ENCODE results near the gene MINDY4. TPM values are rescaled to one million over a fixed set of nuclear protein-coding genes. Genes with fewer than 3 reads are reported as not detected.
"Not testable (repeated sequence)": the region's sequence is repeated elsewhere in the genome, so short reads cannot be mapped to it uniquely, and the experiment has no call there.

The MINDY4 gene
- total and polyA plus RNA-seq, 4 experiments from 2014 or later: 0.23 to 1.5 (median 1.1) TPM

GRCh38 chr7:30824821-30825720 lies 53.9 kb downstream of the MINDY4 start:
- Mint-ChIP-seq H3K9me3 (peaks cover 0 to 7% (median 0%) of the 10 kb centered on the region in 8 donors), H3K4me1 (no peaks in the 10 kb centered on the region), H3K36me3 (peaks cover 0 to 29% of the 10 kb centered on the region in 2 donors), H3K27ac (no peak overlapping the region), H3K27me3 (peaks cover 0 to 2% of the 10 kb centered on the region in 2 donors), H3K4me3 (no peak overlapping the region)
- H3K27me3 ChIP-seq (ENCODE audit: insufficient read depth, low read length): no peaks in the 10 kb centered on the region
- ChIA-PET CTCF (ENCODE audit: partially characterized antibody) (no interaction called here), POLR2A (ENCODE audit: partially characterized antibody) (no interaction called here)
- no peaks in the 10 kb centered on the region for H3K36me3 ChIP-seq (ENCODE audit: insufficient read depth, low read length)
- intact Hi-C loops (cut with micrococcal nuclease): no loop called here
- no peak overlapping the region for H3K4me3 ChIP-seq (ENCODE audit: low read length in 2 of 2)
- no peaks in the 10 kb centered on the region for H3K4me1 ChIP-seq (ENCODE audit: insufficient read depth, low read length)
- H3K27ac ChIP-seq (ENCODE audit: low read depth, low read length): no peak overlapping the region
- no peak for DNase-seq
- H3K9me3 ChIP-seq (ENCODE audit: control insufficient read depth in 1 of 2, low read length in 2 of 2): no peaks in the 10 kb centered on the region

GRCh38 chr7:30826181-30826580 lies 55.0 kb downstream of the MINDY4 start:
- POLR2A ChIA-PET (ENCODE audit: partially characterized antibody): no interaction called here
- no peaks in the 10 kb centered on the region for H3K4me1 Mint-ChIP-seq

GRCh38 chr7:30828591-30828990 lies 57.4 kb downstream of the MINDY4 start:
- H3K27ac Mint-ChIP-seq: peak overlapping the region in 1 of 7 donors; percentile 19
- CTCF ChIA-PET (ENCODE audit: partially characterized antibody): no interaction called here
- H3K9me3 ChIP-seq (ENCODE audit: control insufficient read depth in 1 of 2, low read length in 2 of 2): peaks cover 0 to 5% of the 10 kb centered on the region in 2 donors

More at GRCh38 chr7:30826181-30826580, 55.0 kb downstream of the MINDY4 start:
- no peak for DNase-seq
- Histone ChIP-seq H3K36me3 (ENCODE audit: insufficient read depth, low read length) (no peaks in the 10 kb centered on the region), H3K27ac (ENCODE audit: low read depth, low read length) (no peak overlapping the region), H3K4me1 (ENCODE audit: insufficient read depth, low read length) (no peaks in the 10 kb centered on the region), H3K4me3 (ENCODE audit: low read length in 2 of 2) (no peak overlapping the region), H3K9me3 (ENCODE audit: control insufficient read depth in 1 of 2, low read length in 2 of 2) (no peaks in the 10 kb centered on the region), H3K27me3 (ENCODE audit: insufficient read depth, low read length) (no peaks in the 10 kb centered on the region)
- no peak overlapping the region for H3K27ac Mint-ChIP-seq
- CTCF ChIA-PET (ENCODE audit: partially characterized antibody): no interaction called here
- peaks cover 0 to 16% (median 3%) of the 10 kb centered on the region in 8 donors for H3K9me3 Mint-ChIP-seq
- H3K27me3 Mint-ChIP-seq: peaks cover 0 to 2% of the 10 kb centered on the region in 2 donors
- H3K4me3 Mint-ChIP-seq: no peak overlapping the region
- intact Hi-C loops (cut with micrococcal nuclease): no loop called here
- peaks cover 0 to 29% of the 10 kb centered on the region in 2 donors for H3K36me3 Mint-ChIP-seq

GRCh38 chr7:30829471-30829870 lies 58.3 kb downstream of the MINDY4 start:
- no peaks in the 10 kb centered on the region for H3K36me3 ChIP-seq (ENCODE audit: insufficient read depth, low read length)
- Mint-ChIP-seq H3K27me3 (peaks cover 0 to 2% of the 10 kb centered on the region in 2 donors), H3K27ac (no peak overlapping the region), H3K4me3 (no peak overlapping the region), H3K4me1 (no peaks in the 10 kb centered on the region), H3K9me3 (peaks cover 4 to 34% (median 16%) of the 10 kb centered on the region in 8 donors), H3K36me3 (peaks cover 10 to 40% of the 10 kb centered on the region in 2 donors)
- intact Hi-C loops (cut with micrococcal nuclease): no loop called here
- POLR2A ChIA-PET (ENCODE audit: partially characterized antibody): no interaction called here
- CTCF ChIA-PET (ENCODE audit: partially characterized antibody): no interaction called here
- no peaks in the 10 kb centered on the region for H3K27me3 ChIP-seq (ENCODE audit: insufficient read depth, low read length)
- no peaks in the 10 kb centered on the region for H3K4me1 ChIP-seq (ENCODE audit: insufficient read depth, low read length)
- H3K9me3 ChIP-seq (ENCODE audit: control insufficient read depth in 1 of 2, low read length in 2 of 2): peaks cover 0 to 5% of the 10 kb centered on the region in 2 donors
- no peak overlapping the region for H3K27ac ChIP-seq (ENCODE audit: low read depth, low read length)
- no peak for DNase-seq
- no peak overlapping the region for H3K4me3 ChIP-seq (ENCODE audit: low read length in 2 of 2)

More at GRCh38 chr7:30828591-30828990, 57.4 kb downstream of the MINDY4 start:
- DNase-seq: no peak
- intact Hi-C loops (cut with micrococcal nuclease): no loop called here
- H3K9me3 Mint-ChIP-seq: peaks cover 4 to 25% (median 11%) of the 10 kb centered on the region in 8 donors
- H3K4me1 Mint-ChIP-seq: no peaks in the 10 kb centered on the region
- no peak overlapping the region for H3K4me3 ChIP-seq (ENCODE audit: low read length in 2 of 2)
- no peak overlapping the region for H3K4me3 Mint-ChIP-seq
- no peak overlapping the region for H3K27ac ChIP-seq (ENCODE audit: low read depth, low read length)
- no peaks in the 10 kb centered on the region for H3K36me3 ChIP-seq (ENCODE audit: insufficient read depth, low read length)
- no peaks in the 10 kb centered on the region for H3K4me1 ChIP-seq (ENCODE audit: insufficient read depth, low read length)
- H3K36me3 Mint-ChIP-seq: peaks cover 10 to 40% of the 10 kb centered on the region in 2 donors
- POLR2A ChIA-PET (ENCODE audit: partially characterized antibody): no interaction called here
- H3K27me3 Mint-ChIP-seq: peaks cover 0 to 2% of the 10 kb centered on the region in 2 donors
- H3K27me3 ChIP-seq (ENCODE audit: insufficient read depth, low read length): no peaks in the 10 kb centered on the region

- Histone ChIP-seq H3K27me3 (ENCODE audit: insufficient read depth, low read length) (no peaks in the 10 kb centered on the region), H3K9me3 (ENCODE audit: control insufficient read depth in 1 of 2, low read length in 2 of 2) (peaks cover 0 to 5% of the 10 kb centered on the region in 2 donors), H3K27ac (ENCODE audit: low read depth, low read length) (no peak overlapping the region), H3K4me1 (ENCODE audit: insufficient read depth, low read length) (no peaks in the 10 kb centered on the region), H3K4me3 (ENCODE audit: low read length in 2 of 2) (no peak overlapping the region), H3K36me3 (ENCODE audit: insufficient read depth, low read length) (no peaks in the 10 kb centered on the region)
- CTCF ChIA-PET (ENCODE audit: partially characterized antibody): no interaction called here
- Mint-ChIP-seq H3K27ac (no peak overlapping the region), H3K4me3 (no peak overlapping the region), H3K27me3 (peaks cover 0 to 2% of the 10 kb centered on the region in 2 donors), H3K4me1 (no peaks in the 10 kb centered on the region), H3K36me3 (peaks cover 14 to 32% of the 10 kb centered on the region in 2 donors), H3K9me3 (peaks cover 4 to 40% (median 20%) of the 10 kb centered on the region in 8 donors)
- DNase-seq: no peak
- intact Hi-C loops (cut with micrococcal nuclease): no loop called here
- POLR2A ChIA-PET (ENCODE audit: partially characterized antibody): no interaction called here
Measured at GRCh38 chr7:30831227-30831626, 60.0 kb downstream of the MINDY4 start.

- no peak overlapping the region for H3K4me3 ChIP-seq (ENCODE audit: low read length in 2 of 2)
- no peak overlapping the region for H3K27ac Mint-ChIP-seq
- POLR2A ChIA-PET (ENCODE audit: partially characterized antibody): no interaction called here
- no peaks in the 10 kb centered on the region for H3K27me3 ChIP-seq (ENCODE audit: insufficient read depth, low read length)
- intact Hi-C loops (cut with micrococcal nuclease): no loop called here
- no peaks in the 10 kb centered on the region for H3K4me1 ChIP-seq (ENCODE audit: insufficient read depth, low read length)
- peaks cover 0 to 2% of the 10 kb centered on the region in 2 donors for H3K27me3 Mint-ChIP-seq
- peaks cover 0 to 5% of the 10 kb centered on the region in 2 donors for H3K9me3 ChIP-seq (ENCODE audit: control insufficient read depth in 1 of 2, low read length in 2 of 2)
- no peaks in the 10 kb centered on the region for H3K4me1 Mint-ChIP-seq
- DNase-seq: no peak
- peaks cover 9 to 40% (median 20%) of the 10 kb centered on the region in 8 donors for H3K9me3 Mint-ChIP-seq
- CTCF ChIA-PET (ENCODE audit: partially characterized antibody): no interaction called here
- H3K4me3 Mint-ChIP-seq: no peak overlapping the region
- peaks cover 14 to 27% of the 10 kb centered on the region in 2 donors for H3K36me3 Mint-ChIP-seq
- no peaks in the 10 kb centered on the region for H3K36me3 ChIP-seq (ENCODE audit: insufficient read depth, low read length)
- H3K27ac ChIP-seq (ENCODE audit: low read depth, low read length): no peak overlapping the region
Measured at GRCh38 chr7:30831936-30832335, 60.7 kb downstream of the MINDY4 start.

GRCh38 chr7:30834017-30834674 lies 62.9 kb downstream of the MINDY4 start:
- CTCF ChIA-PET (ENCODE audit: partially characterized antibody); H3K4me1 Mint-ChIP-seq; DNase-seq; POLR2A ChIA-PET (ENCODE audit: partially characterized antibody); H3K4me3 ChIP-seq (ENCODE audit: low read length in 2 of 2); H3K4me3 Mint-ChIP-seq; H3K36me3 ChIP-seq (ENCODE audit: insufficient read depth, low read length); H3K9me3 ChIP-seq (ENCODE audit: control insufficient read depth in 1 of 2, low read length in 2 of 2); H3K27me3 ChIP-seq (ENCODE audit: insufficient read depth, low read length); H3K27ac Mint-ChIP-seq; intact Hi-C loops (cut with micrococcal nuclease); H3K27me3 Mint-ChIP-seq; H3K4me1 ChIP-seq (ENCODE audit: insufficient read depth, low read length); H3K27ac ChIP-seq (ENCODE audit: low read depth, low read length): not testable (repeated sequence)
- Mint-ChIP-seq H3K36me3 (peaks cover 14 to 23% of the 10 kb centered on the region in 2 donors), H3K9me3 (peaks cover 9 to 40% (median 20%) of the 10 kb centered on the region in 8 donors)
